ENCODE data around the gene ACTL8.
"Not testable (repeated sequence)": the region's sequence is repeated elsewhere in the genome, so short reads cannot be mapped to it uniquely, and the experiment has no call there.

ACTL8 gene

DNA sequence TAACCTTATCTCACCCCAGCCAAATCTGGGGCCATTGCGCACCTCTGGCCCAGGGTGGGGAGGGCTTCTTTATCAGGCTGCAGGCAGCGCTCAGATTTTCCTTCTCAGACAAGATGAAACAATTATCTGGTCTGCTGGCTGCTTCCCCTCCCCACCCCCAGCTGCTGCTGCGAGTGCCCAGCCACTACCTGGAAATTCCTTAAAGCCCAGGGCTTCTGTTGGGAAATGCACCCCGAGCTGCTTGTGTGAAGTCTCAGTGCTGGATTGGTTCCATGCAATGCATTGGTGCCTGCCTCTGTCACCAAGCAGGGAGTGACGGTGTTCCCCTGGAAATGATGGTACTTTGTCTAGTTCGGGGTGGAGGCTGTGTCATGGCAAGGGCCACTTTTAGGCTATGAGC lies 18.5 kb upstream of the ACTL8 start:
- DNase-seq: no peak

DNA sequence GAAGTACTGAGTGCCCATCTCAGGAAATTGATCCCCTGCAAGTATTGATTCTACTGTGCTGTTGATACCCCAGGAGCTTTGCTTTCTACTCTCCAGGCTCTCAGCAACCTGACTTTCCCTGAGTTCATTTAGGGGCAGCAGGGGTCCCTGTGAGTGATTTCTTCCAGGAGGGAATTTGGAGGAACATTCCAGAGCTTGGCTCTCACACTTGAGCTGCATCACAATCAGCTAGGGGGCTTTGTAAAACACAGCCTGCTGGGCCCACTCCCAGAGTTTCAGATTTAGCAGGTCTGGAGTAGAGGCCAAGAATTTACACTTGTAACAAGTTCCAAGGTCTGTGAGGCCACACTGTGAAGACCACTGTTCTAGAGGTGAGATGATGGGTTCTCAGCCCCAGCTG lies 16.1 kb upstream of the ACTL8 start:
- DNase-seq: no peak

DNA sequence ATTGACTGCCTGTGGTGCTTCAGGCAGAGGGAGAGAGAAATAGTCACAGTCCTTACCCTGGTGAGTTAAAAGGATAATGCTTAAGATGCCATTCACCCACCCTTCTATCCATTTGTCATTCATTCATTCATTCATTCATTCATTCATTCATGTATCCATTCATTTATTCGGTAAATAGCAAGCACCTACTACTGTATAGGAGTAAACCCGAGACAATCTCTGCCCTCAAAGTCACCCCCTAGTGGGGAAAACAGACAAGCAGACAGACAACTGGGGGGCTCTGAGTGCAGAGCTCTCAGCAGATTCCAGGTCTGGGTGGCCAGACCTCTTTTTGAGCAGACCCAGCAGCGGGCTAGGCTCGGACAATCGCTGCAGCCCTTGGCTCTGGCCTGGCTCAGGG lies 14.1 kb upstream of the ACTL8 start:
- DNase-seq: no peak

DNA sequence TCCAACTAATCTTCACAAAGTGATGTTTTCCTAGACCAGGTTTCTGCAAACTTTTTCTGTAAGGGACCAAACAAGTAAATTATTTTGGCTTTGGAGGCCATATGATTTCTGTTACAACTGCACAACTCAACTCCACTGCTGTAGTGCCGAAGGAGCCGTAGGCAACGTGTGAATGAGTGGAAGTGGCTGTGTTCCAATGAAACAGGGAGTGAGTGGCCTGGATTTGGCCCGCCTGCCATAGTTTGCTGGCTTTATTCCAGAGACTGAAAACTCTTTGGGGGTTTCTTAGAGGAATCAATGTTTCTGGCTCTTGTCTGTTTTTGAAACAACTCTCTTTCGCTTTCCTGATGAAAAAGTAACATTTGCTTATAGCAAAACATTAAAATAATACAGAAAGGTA lies 12.6 kb upstream of the ACTL8 start:
- no peak for DNase-seq

DNA sequence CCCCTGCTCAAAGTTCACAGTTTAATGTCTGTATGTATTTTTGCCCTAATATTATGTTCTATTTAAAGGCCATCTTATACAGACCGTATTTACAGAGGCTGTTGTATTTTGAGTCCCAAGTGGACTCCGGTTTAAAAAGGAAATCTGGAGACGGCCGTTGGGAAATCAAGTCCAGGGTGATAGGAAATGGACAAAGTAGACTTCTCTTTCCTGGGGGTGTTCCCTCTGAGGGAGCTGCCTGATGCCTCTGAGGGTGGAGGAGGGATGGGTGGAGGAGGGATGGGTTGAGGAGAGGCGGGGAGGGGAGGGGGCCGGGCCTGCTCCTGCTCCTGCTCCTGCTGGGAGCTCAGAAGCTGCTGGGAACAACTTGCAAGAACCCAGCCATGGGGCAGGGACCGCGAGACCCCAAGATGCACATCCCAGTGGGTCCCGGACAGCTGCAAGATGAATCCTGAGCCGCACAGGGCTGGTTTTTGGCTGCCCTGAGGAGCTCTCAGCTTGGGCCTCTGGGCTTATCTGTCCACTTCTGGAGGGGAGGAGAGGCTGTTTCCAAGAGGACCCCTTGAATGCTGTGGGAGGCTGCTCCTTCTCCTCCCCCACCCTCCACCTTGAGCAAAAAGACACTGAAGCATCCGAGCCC lies 12.0 kb upstream of the ACTL8 start:
- DNase-seq: no peak

DNA sequence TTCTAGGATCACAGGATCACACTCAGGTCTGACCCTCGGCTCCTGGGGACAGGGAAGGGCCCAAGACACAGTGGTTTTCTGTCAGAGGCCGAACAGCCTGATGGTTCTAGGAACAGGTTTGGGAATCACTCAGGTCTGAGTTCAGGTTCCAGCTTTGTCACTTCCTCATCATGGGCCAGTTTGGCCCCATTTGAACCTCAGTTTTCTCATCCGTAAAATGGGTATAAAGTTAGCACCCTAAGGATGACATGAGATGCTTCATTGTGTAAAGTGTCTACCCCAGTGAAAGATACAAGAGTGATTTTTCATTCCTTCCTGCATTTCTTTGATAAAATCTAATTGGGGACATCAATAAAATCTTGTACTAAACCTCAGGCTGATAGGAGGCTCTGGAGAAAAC lies 11.2 kb upstream of the ACTL8 start:
- DNase-seq: no peak

DNA sequence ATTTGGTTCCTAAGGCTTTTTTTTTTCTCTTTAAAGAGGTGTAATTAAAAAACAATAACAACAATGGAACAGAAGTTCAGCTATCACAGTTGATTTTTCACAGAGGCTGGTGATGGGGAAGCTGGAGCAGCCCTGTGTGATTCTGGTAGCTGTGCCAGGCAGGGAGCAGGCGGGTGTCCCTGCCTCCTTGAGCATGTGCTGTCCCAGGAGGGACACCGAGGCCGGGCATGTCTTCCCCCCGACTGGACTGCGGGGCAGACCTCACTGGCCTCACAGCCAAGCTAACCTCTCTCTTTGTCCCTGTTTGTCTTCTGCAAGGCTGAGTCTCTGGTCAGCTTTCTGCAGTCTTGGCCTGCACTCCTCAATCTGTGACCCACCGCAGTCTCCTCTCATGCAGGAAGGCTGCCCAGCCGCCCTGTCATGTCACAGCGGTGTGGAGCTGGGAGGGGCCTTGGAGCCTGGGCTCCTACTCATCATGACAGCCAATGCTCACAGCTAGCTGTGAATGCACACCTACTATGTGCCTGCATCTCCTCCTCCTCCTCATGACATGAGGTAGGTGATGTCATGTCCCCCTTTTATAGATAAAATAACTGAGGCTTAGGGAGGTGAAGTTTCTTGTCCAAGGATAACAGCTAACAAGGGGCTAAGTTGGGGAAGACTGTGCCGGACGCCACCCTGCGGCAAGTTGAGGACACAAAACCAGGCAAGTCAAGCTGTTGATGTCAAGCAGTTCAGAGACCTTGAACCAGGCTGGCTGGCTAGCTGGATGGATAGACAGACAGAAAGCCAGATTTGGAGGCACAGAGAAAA lies 10.3 kb upstream of the ACTL8 start:
- DNase-seq: no peak

DNA sequence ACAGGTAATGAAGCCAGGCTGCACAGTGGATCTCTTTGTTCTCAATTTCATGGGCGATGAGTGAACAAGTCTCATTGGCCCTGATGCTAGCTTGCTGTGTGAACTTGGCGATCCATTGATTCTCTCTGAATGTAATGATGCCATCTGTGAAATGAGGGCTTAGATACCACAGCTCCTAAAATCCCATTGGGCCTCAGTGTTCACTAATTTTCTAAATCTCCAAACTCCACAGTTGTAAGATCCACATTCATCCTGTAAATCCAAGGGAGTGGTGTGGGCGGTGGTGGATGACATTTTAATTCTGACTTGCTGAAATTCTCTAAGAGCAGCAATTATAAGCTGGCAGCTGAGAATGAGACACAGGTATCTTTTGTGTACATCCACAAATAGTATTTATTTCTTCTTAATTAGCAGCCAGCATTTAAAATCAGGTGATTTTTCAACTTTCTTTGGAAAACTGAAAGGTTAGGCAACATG lies 9.6 kb upstream of the ACTL8 start:
- DNase-seq: no peak

DNA sequence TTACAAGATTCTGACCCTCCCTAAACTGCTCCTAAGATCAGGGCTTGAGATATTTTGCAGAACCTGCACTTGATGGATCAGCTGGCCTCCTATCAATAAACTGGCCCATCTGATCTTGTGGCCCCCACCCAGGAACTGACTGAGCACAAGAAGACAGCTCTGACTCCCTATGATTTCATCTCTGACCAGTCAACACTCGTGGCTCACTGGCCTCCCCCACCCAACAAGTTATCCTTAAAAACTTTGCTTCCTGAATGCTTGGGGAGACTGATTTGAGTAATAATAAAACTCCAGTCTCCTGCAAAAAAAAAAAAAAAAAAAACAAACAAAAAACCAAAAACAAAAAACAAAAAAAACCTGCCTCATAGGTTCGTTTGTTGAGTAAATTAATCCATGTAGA lies 8.9 kb upstream of the ACTL8 start:
- not testable (repeated sequence) for DNase-seq

DNA sequence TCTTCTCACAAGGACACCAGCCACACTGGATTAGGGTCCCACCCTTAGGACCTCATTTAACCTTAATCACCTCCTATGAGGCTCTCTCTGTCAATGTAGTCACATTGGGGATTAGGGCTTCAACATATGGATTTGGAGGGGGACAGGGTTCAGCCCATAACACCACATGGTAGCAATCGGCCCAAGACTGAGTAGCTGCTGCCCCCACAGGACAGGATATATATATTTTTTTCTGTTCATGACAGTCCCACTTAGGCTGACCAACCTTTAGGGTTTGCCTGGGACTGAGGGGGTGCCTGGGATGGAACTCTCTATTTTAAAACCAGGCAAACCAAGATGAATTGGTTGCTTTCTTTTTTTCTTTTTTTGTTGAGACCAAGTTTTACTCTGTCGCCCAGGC lies 8.2 kb upstream of the ACTL8 start:
- DNase-seq: no peak

DNA sequence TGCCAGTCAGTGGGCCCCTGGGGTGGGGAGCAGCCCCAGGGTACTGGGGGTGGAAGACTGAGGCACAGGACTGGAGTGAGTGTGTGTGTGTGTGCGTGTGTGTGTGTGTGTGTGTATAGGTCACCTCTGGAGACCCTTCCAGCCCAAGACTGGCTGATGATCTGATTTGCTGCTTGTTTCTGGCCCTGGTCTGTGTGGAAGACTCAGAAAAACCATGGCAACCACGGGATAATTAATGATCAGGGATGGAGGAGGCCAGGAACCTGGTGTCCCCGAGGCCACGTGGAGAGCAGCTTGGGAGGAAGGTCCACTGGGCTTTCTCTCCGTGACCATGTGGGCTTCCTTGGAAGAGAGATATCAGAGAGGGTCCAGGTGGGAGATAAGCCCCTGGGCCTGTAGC lies 4.8 kb upstream of the ACTL8 start:
- no peak for DNase-seq

DNA sequence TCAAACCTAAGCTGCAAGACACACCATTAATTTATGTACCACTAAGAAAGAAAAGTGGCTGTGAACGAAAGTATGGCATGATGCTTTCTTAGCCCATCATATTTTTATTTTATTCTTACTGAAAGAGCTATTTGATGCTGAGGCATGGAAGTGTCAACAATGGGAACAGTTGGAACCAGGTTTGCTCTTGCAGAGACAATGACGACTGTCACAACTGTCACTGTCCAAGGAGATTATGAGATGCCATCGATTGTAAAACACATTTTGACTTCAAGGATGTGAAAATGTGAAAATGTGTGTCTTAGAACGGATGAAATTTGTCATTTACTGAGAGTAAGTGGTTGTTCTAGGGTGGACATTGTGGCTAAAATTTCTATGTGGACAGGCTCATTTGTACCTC lies 2.8 kb upstream of the ACTL8 start:
- no peak for DNase-seq

DNA sequence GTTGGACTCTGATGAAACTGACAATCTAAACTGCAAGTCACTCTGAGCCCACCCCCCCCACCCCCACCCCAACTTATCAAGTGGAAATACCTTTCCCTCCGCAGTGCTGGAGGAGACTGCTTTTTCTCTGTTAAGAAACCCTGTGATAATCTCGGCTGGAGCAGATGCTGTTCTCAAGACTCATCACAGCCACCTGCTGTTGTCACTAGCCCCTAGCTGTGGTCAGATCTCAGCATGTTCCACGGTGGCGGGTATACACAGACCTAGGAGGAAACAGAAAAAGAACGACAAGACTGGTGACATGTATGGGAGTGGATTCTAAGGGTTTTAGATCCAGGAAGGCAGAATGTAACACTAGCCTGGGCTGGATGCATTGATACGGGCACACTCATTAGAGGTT lies 2.3 kb downstream of the ACTL8 start:
- no peak for DNase-seq

DNA sequence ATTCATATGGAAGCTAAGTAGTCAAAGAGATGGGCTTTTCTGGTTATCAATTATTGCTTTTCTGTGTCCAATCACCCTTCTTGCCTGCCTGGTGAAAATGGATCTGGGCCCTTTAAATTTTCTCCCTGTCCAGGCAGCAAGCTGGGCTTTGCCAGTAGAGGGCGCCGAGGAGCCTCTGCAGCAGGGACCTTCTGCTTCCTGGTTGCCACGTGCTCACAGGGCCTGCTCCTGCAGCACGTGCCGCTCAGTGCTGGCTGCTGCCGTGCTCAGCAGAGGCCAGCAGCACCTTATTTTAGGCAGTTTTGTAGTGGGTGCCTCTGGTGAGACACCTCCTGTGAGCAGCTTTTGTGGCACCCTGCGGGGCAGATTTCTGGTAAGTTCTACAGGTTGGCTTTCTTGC lies 4.0 kb downstream of the ACTL8 start:
- no peak for DNase-seq

DNA sequence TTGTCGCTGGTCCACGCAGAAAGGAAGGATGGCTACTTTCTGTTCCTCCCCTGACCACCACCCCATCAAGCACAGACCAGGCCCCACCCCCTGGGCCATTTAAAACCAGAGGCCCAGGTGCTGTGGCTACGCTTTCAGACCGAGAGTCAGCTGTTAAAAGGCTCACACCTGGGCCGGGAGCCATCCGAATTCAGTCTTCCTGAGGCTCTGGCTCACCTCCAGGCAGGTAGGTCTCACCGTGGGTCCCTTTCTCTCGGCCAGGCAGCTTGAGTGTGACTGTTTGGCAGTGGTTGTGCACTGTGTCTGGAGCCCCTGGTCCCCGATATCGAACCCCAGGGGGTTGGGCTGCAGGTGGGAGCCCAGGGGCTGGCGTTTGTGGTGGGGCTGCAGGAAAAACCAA lies 7.2 kb downstream of the ACTL8 start:
- DNase-seq: no peak

DNA sequence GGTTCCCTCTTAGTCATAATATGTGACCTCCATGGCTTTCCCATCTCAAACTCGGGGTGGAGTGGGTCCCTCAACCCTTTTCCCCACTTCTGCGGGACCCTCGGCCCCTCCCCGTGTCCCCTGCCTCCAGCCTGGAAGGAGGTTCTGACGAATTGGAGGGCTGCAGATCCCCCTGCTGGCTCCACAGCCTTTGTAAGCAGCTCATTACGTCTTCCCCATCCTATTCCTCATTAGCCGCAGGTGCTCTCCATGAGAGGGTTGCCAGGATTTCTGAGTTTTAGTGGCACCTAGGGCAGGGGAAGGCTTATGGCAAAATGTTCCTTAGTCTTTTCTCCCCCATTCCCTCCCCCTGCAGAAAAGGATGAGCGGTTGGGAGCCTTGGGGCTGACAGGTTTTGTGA lies 8.3 kb downstream of the ACTL8 start:
- DNase-seq: no peak

DNA sequence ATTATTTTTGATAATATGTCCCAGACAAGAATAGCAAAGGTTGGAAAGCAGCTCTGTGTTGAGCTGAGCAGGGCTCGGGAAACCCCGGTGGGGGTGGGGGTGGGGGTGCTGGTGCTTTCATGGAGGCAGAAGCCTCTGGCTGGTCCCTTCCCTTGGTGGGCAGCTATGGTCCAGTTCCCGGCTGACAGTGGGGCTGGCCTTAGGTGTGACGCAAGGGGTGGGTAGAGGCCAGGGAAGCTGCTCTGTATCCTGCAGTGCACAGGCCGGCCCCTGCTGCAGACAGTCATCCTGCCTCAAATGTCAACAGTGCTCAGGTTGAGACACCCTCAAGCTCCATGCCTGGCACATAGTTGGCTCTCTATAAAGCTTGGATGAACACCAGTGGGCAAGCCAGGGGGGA lies 8.9 kb downstream of the ACTL8 start:
- no peak for DNase-seq

DNA sequence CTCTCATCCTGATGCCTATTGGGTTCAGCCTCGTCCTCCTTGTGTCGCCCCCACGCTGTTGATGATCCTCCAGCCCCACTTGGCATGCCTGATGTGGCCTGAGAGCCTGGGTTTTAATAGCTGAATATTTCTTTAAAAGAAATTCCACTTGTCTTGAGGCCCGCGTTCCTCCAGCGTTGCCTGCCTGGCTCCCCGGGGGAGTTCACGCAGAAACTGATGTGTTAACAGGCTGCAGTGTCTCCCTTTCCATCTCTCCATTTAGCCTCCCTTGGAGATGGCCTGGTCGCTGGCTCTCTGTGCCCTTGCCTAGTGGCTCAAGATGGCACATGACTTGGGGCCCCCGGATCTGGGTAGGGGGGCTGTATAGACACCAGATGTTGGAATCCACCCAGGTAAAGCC lies 9.5 kb downstream of the ACTL8 start:
- DNase-seq: no peak

DNA sequence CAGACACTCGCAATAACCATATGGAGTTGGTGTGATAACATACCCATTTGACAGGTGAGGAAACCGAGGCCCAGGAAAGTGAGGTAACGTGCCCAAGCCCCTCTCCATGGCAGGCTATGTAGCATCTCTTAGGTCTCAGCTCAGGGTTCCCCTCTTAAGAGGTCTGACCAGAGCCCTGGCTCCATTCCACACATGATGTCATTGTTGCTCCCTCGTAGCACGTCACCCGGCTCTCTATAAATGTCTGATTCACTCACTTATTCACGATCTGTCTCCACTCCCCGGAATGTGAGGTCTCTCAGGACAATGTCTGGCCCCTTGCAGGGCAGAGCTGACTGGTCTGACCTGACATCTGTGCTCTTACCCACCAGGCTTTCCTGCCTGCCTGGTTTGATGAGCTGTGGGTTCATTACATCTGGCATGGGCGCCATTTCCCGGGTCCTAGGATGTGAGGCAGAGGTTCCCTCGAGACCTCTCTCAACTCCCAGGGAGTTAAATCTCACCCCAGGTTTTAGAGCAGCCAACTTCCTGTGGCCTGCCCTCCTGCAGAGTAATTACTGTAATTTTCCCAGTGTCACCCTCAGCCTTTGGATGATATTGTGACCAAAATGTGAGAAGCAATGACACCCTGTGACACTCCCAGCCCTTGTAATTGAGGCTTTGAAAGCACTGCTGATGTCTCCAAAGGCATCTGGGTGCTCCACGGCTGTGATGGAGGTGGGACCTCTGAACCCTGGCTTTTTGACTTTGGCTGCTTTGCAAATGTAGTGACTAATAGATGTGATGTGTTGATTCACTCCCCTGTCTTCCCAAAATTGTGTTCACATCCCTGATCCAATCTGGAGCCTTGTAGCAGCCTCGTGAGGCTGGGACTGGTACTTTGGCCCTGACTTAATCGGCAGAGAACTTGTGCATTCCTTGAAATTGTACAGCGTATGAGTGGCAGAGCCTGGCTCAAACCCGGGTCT lies 10.6 kb downstream of the ACTL8 start:
- DNase-seq: no peak

DNA sequence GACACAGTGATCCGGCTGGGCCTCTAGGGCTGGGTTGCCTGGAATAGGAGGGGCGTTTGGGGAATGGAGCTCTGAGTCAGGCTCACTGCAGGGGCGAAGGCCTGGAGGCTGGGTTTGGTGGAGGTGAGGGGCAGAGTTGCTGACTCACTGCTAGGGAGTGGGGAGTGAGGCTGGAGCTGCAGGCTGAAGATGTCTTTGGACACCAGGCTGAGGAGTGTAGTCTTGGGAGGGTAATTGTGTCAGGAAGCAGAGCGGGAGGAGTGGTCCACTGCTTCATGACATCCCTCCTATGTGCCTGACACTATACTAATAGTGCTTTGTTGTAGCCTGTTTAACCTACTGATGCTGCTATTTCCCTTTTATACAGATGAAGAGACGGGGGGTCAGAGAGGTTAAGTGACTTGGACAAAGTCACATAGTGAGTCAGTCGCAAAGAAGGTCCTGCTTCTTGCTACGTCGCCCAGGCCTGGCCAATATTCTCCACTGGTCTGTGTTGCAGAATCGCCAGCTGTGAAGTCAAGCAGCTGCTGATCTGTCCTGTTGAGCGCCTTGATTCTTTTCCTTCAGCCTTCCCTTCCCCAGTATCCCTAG lies 13.6 kb downstream of the ACTL8 start:
- no peak for DNase-seq

DNA sequence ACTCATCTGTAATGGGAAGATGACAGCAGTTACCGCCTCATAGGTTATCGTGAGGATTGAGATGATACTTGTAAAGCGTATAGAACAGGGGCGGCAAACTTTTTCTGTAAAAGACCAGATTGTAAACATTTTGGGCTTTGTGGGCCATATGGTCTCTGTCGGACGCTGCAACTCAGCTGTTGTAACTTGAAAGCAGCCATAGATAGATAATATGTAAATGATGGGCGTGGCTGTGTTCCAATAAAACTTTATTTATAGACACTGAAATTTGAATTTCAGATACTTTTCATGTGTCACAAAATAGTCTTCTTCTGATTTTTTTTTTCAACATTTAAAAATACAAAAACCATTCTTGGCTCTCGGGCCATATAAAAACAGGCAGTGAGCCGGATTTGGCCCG lies 15.8 kb downstream of the ACTL8 start:
- DNase-seq: no peak

DNA sequence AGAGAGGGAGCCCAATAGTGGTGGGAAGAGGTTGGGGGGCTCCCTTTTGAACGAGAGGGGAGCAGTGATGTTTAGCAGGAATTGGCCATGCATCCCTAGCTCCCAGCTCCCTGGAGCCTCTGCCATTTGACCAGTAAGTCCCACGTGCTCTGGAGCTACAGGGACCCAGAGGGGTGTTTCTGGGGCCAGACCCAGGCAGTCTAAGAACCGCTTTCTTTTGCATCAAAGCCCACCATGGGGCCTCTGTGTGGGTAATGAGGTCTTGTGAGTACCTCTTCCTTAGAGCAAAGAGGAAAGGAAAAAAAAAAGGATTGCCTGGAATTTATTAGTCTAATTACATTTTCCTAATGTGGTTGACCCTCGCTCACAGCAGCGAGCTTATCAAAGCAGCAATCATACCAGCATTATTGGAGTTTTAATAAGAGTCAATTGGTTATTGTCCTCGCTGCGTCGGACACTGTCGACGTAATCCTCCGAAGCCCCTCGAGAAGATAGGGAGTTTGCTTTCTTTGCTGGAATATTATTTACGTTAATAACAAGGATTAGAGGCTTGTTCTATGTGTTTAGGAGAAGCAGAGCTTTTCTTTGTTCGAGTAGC lies 17.6 kb downstream of the ACTL8 start:
- DNase-seq: no peak
